Chondrocyte (in vitro differentiated cells): ENCODE results near the gene RORB. TPM values are rescaled to one million over a fixed set of nuclear protein-coding genes. Genes with fewer than 3 reads are reported as not detected.

Experiments
- DNase-seq: peaks from one replicate; pipeline ENCODE4 v3.0.0; 2021; ENCODE audit warnings: mixed read lengths, low spot score
- H3K27ac Mint-ChIP-seq: one replicate; pipeline ENCODE4 v1.8.0; 2021; ENCODE audit warnings: mild to moderate bottlenecking, moderate library complexity, mixed read lengths; ENCODE audit not compliant: unreplicated experiment
- H3K27me3 Mint-ChIP-seq: 2 replicates; pipeline ENCODE4 v1.8.0; 2021; ENCODE audit warnings: low read depth, mixed read lengths
- H3K36me3 Mint-ChIP-seq: 2 replicates; pipeline ENCODE4 v1.8.0; 2021; ENCODE audit warnings: low read depth, mixed read lengths
- H3K4me1 Mint-ChIP-seq: 2 replicates; pipeline ENCODE4 v1.8.0; 2021; ENCODE audit warnings: low read depth, mild to moderate bottlenecking, mixed read lengths
- H3K4me3 Mint-ChIP-seq: one replicate; pipeline ENCODE4 v1.8.0; 2021; ENCODE audit warnings: mild to moderate bottlenecking, moderate library complexity, mixed read lengths; ENCODE audit not compliant: unreplicated experiment
- H3K9me3 Mint-ChIP-seq: 2 replicates; pipeline ENCODE4 v1.8.0; 2021; ENCODE audit warnings: low read depth, mixed read lengths
- CTCF ChIP-seq: fragments of 200-600 bp; sonication (generic); IDR thresholded peaks from 2 replicates; pipeline ENCODE4 v1.5.0; 2021; ENCODE audit warnings: antibody characterized with exemption, mild to moderate bottlenecking, moderate library complexity
- total RNA-seq: library from RNA; stranded (reverse); gene quantifications from 3 replicates; pipeline ENCODE4 v1.2.1, GENCODE V29; 2021

RORB gene
- total RNA-seq, 1 donor from 2014 or later, result not detected

- Mint-ChIP-seq H3K4me3 (no peak overlapping the region), H3K4me1 (peaks cover 23% of the 10 kb centered on the region), H3K27ac (no peak overlapping the region), H3K9me3 (no peaks in the 10 kb centered on the region), H3K36me3 (peaks cover 3% of the 10 kb centered on the region), H3K27me3 (peaks cover 61% of the 10 kb centered on the region)
- TF ChIP-seq CTCF, result no peak
- DNase-seq, result no peak
Observed at GRCh38 chr9:74500584-74500924, 3.4 kb downstream of the RORB start.

GRCh38 chr9:74501570-74501969 is 4.4 kb downstream of the RORB start:
- H3K4me3 Mint-ChIP-seq, result no peak overlapping the region
- no peak for DNase-seq
- peaks cover 23% of the 10 kb centered on the region for H3K4me1 Mint-ChIP-seq
- H3K27me3 Mint-ChIP-seq, result peaks cover 58% of the 10 kb centered on the region
- H3K27ac Mint-ChIP-seq, result no peak overlapping the region
- H3K9me3 Mint-ChIP-seq, result no peaks in the 10 kb centered on the region
- peaks cover 3% of the 10 kb centered on the region for H3K36me3 Mint-ChIP-seq
- no peak for TF ChIP-seq CTCF

- Mint-ChIP-seq H3K27me3 (peaks cover 49% of the 10 kb centered on the region), H3K36me3 (no peaks in the 10 kb centered on the region), H3K4me1 (peaks cover 11% of the 10 kb centered on the region), H3K4me3 (no peak overlapping the region), H3K9me3 (no peaks in the 10 kb centered on the region), H3K27ac (no peak overlapping the region)
- TF ChIP-seq CTCF, result no peak
- DNase-seq, result no peak
Observed at GRCh38 chr9:74503219-74503618, 6.1 kb downstream of the RORB start.

- H3K4me1 Mint-ChIP-seq, result peaks cover 8% of the 10 kb centered on the region
- no peaks in the 10 kb centered on the region for H3K9me3 Mint-ChIP-seq
- H3K36me3 Mint-ChIP-seq, result no peaks in the 10 kb centered on the region
- TF ChIP-seq CTCF, result no peak
- no peak overlapping the region for H3K4me3 Mint-ChIP-seq
- no peak for DNase-seq
- no peak overlapping the region for H3K27ac Mint-ChIP-seq
- peaks cover 47% of the 10 kb centered on the region for H3K27me3 Mint-ChIP-seq
Observed at GRCh38 chr9:74503666-74504065, 6.5 kb downstream of the RORB start.

- no peak overlapping the region for H3K27ac Mint-ChIP-seq
- no peaks in the 10 kb centered on the region for H3K9me3 Mint-ChIP-seq
- TF ChIP-seq CTCF, result no peak
- no peaks in the 10 kb centered on the region for H3K36me3 Mint-ChIP-seq
- no peak overlapping the region for H3K4me3 Mint-ChIP-seq
- H3K27me3 Mint-ChIP-seq, result peaks cover 23% of the 10 kb centered on the region
- no peak for DNase-seq
- no peaks in the 10 kb centered on the region for H3K4me1 Mint-ChIP-seq
Observed at GRCh38 chr9:74511333-74511732, 14.2 kb downstream of the RORB start.
